Measurements from ENCODE around the gene CD276.
"Not testable (repeated sequence)": the region's sequence is repeated elsewhere in the genome, so short reads cannot be mapped to it uniquely, and the experiment has no call there.

The CD276 gene

GRCh38 chr15:73685981-73686380 is 1.8 kb downstream of the CD276 start:
- FAIRE-seq: no peak

- FAIRE-seq: no peak
These were observed 2.6 kb downstream of the CD276 start for GRCh38 chr15:73686781-73687256.

DNA sequence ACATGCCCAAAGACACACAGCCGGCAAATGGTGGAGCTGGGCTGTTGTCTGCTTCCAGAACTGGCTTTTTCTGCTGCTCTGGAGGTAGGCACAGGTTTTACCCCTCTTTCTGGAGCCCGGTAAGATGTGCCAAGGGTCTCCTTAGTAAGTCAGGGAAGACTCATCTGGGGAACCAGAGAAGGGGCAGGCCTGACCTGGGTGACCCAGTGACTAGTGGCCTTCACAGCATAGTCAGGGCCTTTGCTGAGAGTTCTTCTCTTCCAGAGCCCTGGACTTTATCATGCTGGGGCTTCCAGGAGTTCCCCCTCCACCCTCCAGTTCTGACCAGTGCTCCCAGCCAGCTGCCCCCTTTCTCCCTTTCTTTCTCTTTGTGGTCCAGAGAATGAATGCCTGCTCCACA is 3.2 kb downstream of the CD276 start:
- no peak for FAIRE-seq

DNA sequence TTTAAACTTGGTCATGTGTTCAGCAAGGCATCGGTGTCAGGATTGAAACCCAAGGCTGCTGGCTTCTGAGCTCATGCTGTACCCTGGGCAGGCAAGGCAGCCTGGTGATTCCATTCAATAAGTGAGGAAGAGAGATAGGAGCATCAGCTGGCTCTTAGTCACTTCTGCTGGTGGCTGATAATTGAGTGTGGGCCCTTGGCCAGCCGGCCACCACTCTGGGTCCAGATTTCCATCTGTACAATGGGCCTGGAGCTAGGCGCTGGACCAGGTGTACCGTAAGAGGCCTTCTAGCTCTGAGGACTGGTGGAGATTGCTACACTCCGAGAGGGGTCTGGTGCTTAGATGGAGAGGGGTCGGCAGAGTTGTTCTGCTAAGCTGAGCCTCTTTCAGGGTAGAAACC is 4.3 kb downstream of the CD276 start:
- no peak for FAIRE-seq

DNA sequence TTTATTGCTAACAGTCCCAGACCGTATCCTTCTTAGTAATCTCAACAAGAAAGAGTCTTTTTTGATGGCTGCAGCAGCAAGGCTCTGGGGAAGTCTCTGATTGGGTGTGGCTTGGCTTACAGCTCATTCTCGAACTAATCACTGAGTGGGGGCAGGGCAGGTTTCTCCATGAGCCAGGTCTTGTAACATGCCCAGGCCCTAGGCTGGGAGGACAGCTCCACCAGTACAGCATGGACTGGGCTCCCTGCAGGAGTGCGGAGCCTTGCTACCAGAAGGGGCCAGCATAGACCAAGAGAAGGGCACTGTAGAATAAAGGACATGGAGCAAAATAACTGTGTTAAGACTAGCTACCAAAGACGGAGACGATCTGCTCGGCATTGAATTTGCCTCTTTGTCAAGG is 7.2 kb downstream of the CD276 start:
- no peak for FAIRE-seq

DNA sequence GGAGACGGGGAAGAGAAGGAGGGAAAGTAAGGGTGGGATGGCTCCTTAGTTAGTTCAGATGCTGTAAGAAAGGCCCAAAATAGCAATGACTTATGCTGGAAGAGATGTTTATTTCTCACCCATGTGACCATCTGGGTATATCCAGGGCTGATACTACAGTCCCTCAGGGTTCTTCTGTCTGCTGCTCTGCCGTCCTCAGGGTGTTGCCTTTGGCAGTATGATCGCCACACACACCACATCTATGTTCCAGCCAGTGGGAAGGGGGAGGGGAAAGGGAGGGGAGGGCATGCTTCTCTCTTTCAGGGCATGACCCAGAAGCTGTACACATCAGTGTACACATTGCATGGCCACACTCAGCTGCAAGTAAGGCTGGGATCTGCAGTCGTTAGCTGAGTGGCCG is 10.2 kb downstream of the CD276 start:
- no peak for FAIRE-seq

DNA sequence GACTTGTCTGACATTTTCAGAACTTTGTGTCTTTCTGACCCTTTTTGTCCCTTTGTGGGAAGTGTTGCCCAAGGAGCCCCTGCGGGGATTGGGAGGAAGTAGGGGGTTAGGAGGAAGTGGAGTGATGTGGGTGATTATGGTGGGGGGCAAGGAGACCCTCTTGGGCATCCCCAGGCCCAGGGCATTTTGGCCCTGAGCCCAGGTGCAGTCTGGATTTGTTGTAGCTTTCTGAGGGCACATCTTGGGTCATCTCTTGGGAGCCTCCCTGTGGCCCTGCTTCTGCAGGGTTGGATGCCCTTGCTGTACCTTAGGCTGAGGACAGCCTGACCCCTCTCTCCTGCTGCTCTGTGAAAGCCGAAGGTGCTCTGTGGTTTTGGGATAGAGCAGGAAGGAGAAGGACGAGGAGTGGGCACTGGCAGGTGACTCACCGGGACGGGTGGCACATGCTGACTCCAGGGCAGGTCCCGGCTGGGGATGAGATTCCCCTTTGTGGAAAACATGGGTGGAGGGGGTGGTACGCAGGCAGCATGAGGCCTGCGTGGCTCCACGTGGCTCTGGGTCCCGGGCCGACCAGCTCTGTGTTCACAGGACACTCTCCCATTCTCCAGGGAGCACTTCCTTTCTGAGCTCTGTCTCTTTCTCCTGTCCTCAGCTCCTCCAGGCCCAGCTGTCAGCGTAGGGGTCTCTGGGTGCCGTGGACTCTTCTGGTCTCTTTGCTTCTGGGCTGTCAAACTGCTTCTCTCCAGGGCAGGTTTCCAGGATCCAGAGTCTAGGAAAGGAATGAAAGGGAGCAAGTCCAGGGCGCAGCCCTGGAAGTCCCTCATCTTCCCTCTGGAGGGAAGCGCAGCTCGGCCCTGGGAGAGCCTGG is 11.8 kb downstream of the CD276 start:
- no peak for FAIRE-seq

- no peak for FAIRE-seq
These were observed 12.4 kb downstream of the CD276 start for GRCh38 chr15:73696641-73697001.

GRCh38 chr15:73697033-73697467 is 12.9 kb downstream of the CD276 start:
- no peak for FAIRE-seq

- no peak for FAIRE-seq
These were observed 15.3 kb downstream of the CD276 start for GRCh38 chr15:73699249-73700040.

GRCh38 chr15:73700041-73700842 is 16.1 kb downstream of the CD276 start:
- peak; percentile 94 for FAIRE-seq

GRCh38 chr15:73702311-73703239 is 18.4 kb downstream of the CD276 start:
- FAIRE-seq: not testable (repeated sequence)

DNA sequence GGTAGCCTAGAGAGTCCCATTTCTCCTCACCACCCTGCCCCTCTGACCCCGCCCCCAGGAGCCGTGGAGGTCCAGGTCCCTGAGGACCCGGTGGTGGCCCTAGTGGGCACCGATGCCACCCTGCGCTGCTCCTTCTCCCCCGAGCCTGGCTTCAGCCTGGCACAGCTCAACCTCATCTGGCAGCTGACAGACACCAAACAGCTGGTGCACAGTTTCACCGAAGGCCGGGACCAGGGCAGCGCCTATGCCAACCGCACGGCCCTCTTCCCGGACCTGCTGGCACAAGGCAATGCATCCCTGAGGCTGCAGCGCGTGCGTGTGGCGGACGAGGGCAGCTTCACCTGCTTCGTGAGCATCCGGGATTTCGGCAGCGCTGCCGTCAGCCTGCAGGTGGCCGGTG is 19.4 kb downstream of the CD276 start:
- FAIRE-seq: not testable (repeated sequence)

DNA sequence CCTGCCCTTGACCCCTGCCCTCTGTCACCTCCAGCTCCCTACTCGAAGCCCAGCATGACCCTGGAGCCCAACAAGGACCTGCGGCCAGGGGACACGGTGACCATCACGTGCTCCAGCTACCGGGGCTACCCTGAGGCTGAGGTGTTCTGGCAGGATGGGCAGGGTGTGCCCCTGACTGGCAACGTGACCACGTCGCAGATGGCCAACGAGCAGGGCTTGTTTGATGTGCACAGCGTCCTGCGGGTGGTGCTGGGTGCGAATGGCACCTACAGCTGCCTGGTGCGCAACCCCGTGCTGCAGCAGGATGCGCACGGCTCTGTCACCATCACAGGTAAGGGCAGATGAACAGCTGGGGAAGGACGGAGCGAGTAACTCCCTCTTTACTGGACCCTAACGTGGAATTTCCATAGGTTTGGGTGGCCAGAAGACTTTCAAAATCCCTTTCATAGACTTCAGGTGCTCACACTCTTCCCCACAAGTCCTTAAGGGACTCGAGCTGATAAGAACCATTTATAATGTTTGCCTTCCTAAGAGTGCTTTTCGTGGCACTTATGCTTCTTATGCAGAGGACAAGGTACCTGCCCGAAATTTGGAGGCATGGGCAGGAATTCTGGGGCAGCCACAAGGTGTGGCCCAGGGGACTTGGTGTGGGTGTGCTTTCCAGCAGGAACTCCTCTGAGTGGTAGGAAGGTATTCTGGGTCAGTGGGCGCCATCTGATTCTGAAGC is 20.1 kb downstream of the CD276 start:
- not testable (repeated sequence) for FAIRE-seq

GRCh38 chr15:73704869-73705645 is 20.9 kb downstream of the CD276 start:
- no peak for FAIRE-seq

DNA sequence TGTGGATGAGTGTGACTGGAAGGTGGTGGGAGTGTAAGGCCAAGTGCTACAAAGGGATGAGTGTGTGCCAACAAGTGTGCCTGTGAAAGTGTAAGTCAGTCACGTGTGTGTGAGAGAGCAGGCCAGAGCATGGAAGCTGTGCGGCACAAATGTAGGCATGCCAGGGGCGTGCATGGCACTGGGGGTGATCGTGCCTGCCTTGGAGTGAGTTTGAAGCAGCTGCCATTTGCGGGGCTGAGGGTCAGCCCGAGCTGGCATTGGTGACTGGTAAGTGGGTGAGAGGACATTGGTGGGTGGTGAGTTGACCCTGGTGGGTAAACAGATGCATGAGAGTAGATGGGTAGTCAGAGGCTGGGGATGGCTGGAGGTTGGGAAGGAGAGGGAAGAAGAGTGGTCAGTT is 24.5 kb downstream of the CD276 start:
- FAIRE-seq: no peak

- no peak for FAIRE-seq
These were observed 25.1 kb downstream of the CD276 start for GRCh38 chr15:73709241-73709640.

- no peak for FAIRE-seq
These were observed 25.5 kb downstream of the CD276 start for GRCh38 chr15:73709686-73710085.

DNA sequence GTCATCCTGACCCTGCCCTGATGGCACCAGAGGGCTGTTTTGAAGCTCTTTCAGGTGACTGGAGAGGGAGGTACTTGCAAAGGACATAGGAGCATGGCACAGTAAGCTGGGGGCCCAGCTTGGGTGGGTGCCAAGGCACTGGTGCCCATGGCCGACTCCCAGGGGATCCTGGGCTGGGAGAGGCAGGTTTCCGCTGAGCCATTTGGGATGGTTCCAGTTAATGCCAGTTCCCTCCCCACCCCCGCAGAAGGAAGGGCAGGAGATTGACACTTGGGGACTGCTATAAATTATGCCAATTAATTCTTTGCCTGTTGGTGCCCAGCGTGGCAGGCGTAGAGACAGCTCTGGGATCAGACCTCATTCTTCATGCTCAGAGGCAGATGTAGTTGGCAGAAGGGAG is 26.1 kb downstream of the CD276 start:
- no peak for FAIRE-seq

DNA sequence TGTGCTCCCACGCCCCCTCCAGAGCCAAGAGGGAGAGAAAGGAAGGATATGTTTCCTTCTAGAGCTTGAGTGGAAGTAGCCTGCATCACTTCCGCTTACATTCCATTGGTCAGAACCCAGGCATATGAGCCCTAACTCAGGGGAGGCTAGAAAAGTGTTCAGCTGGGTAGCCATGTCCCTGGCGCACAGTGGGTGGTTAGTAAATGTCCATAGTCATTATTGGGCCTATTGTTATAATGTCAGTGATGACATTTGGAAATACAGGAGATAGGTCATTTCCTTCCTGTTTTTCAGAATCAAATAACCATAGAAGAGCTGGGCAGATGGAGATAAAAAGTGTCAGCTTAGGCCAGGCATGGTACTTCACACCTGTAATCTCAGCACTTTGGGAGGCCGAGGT is 27.3 kb downstream of the CD276 start:
- FAIRE-seq: no peak
